Activated CD4-positive, alpha-beta T cell treated with anti-CD3 and anti-CD28 coated beads, Interleukin-2, amount 10 ng/mL, durations not matched to agents 7 days and 5 days (primary cell): ENCODE measurements around the gene VMP1. TPM values are rescaled to one million over a fixed set of nuclear protein-coding genes. Genes with fewer than 3 reads are reported as not detected.
"Not testable (repeated sequence)": the region's sequence is repeated elsewhere in the genome, so short reads cannot be mapped to it uniquely, and the experiment has no call there.

Experiments
- CTCF ChIA-PET: fragments of 350-600 bp; sonication (Branson Sonifier 250); formaldehyde crosslinking; loops from one replicate; lab custom pipeline; 2021; ENCODE audit warnings: antibody characterized with exemption; lab: Charles Lee
- POLR2A ChIA-PET: fragments of 350-600 bp; sonication (Branson Sonifier 250); formaldehyde crosslinking; loops from one replicate; lab custom pipeline; 2021; ENCODE audit warnings: antibody characterized with exemption; lab: Charles Lee
- DNase-seq: peaks from one replicate; pipeline ENCODE4 v3.0.0-alpha.2; 2020
- H3K27ac Mint-ChIP-seq: one replicate; pipeline ENCODE4 v1.8.0; 2021; ENCODE audit warnings: mild to moderate bottlenecking, moderate library complexity, mixed read lengths
- H3K27me3 Mint-ChIP-seq: one replicate; pipeline ENCODE4 v1.8.0; 2021; ENCODE audit warnings: mixed read lengths
- H3K36me3 Mint-ChIP-seq: one replicate; pipeline ENCODE4 v1.8.0; 2021; ENCODE audit warnings: low read depth, mixed read lengths
- H3K4me1 Mint-ChIP-seq: one replicate; pipeline ENCODE4 v1.8.0; 2021; ENCODE audit warnings: mixed read lengths
- H3K4me3 Mint-ChIP-seq: one replicate; pipeline ENCODE4 v1.8.0; 2021; ENCODE audit warnings: mild to moderate bottlenecking, moderate library complexity, mixed read lengths
- H3K9me3 Mint-ChIP-seq: one replicate; pipeline ENCODE4 v1.8.0; 2021; ENCODE audit warnings: mixed read lengths
- total RNA-seq, 2 experiments: library from RNA; stranded (reverse); gene quantifications; one replicate each; pipeline ENCODE4 v1.2.3, GENCODE V29; 2021

VMP1 gene
- total RNA-seq, 2 experiments from 2014 or later = 194 to 213 TPM

DNA sequence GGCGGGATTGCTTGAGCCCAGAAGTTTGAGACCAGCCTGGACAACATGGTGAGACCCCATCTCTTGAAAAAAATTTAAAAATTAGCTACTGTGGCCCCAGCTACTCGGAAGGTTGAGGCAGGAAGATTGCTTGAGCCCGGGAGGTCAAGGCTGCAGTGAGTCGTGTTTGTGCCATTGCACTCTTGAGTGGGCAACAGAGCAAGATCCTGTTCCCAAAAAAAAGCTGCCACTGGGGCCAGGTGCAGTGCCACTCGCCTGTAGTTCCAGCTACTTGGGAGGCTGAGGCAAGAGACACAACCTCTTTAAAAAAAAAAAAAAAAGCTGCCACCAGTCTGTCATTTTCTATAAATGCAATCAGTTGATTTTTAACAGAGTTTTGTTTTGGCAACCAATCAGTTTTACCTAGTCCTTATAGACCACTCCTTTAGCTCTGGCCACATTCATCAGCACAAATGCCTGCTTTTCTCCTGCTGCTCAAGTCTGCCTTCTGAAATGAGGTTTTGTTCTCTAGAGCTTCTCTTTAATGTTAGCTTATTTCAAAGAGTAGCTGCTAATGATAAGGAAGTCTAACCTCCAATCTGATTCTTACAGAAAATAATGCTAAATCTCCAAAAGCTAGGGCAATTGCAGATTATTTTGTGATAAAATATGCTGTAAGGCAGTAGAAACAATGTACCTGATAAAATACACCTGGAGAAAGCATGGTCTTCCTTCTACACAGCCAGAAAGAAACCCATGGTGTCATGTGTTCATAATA is 120.4 kb downstream of the VMP1 start:
- H3K9me3 Mint-ChIP-seq = no peaks in the 10 kb centered on the region
- H3K4me3 Mint-ChIP-seq = peak overlapping the region; percentile 71
- no peaks in the 10 kb centered on the region for H3K27me3 Mint-ChIP-seq
- POLR2A ChIA-PET = interaction anchor here (0.5 to 3.6 kb wide), 8 partner anchors 10 to 281 kb away, joined by 3 to 47 read pairs (median 7); no protein-coding TSS in a partner anchor
- peak overlapping the region; percentile 96 for H3K27ac Mint-ChIP-seq
- peaks cover 18% of the 10 kb centered on the region for H3K36me3 Mint-ChIP-seq
- no peak for DNase-seq
- H3K4me1 Mint-ChIP-seq = peaks cover 74% of the 10 kb centered on the region
- CTCF ChIA-PET = interaction anchor here (0.6 to 2.4 kb wide), 12 partner anchors 10 to 388 kb away, joined by 3 to 9 read pairs (median 4); no protein-coding TSS in a partner anchor

DNA sequence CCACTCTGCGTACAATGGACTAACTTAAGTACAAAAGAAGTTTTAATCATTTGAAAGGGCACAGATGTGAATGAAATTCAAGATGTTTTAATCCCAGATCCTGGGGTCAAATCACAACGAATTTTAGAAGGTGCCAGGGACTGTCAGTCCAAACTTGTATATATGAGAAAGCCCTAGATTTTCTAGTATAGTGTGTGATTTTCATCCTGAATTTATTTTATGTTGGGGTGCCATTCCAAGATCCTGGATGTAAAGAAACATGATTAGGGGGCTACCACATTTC is 121.0 kb downstream of the VMP1 start:
- Mint-ChIP-seq H3K27me3 (no peaks in the 10 kb centered on the region), H3K9me3 (no peaks in the 10 kb centered on the region), H3K27ac (peak overlapping the region; percentile 96), H3K36me3 (peaks cover 21% of the 10 kb centered on the region), H3K4me3 (peak overlapping the region; percentile 71), H3K4me1 (peaks cover 77% of the 10 kb centered on the region)
- CTCF ChIA-PET = interaction anchor here (0.6 to 2.4 kb wide), 10 partner anchors 10 to 388 kb away, joined by 3 to 9 read pairs (median 5); no protein-coding TSS in a partner anchor
- POLR2A ChIA-PET = interaction anchor here (0.5 to 3.6 kb wide), 7 partner anchors 10 to 80 kb away, joined by 3 to 47 read pairs (median 9); no protein-coding TSS in a partner anchor
- DNase-seq = no peak

DNA sequence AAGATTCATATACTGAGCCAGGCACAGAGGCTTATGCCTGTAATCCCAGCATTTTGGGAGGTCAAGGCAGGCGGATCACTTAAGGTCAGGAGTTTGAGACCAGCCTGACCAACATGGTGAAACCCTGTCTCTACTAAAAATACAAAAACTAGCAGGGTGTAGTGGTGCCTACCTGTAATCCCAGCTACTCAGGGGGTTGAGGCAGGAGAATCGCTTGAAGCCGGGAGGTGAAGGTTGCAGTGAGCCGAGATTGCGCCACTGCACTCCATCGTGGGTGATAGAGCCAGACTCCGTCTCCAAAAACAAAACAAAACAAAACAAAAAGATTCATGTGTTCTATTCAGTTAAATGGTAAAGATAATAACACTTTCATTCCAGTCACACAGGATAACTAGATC is 121.4 kb downstream of the VMP1 start:
- POLR2A ChIA-PET = interaction anchor here (0.5 to 5.2 kb wide), 9 partner anchors 9 to 80 kb away, joined by 3 to 47 read pairs (median 5); no protein-coding TSS in a partner anchor

DNA sequence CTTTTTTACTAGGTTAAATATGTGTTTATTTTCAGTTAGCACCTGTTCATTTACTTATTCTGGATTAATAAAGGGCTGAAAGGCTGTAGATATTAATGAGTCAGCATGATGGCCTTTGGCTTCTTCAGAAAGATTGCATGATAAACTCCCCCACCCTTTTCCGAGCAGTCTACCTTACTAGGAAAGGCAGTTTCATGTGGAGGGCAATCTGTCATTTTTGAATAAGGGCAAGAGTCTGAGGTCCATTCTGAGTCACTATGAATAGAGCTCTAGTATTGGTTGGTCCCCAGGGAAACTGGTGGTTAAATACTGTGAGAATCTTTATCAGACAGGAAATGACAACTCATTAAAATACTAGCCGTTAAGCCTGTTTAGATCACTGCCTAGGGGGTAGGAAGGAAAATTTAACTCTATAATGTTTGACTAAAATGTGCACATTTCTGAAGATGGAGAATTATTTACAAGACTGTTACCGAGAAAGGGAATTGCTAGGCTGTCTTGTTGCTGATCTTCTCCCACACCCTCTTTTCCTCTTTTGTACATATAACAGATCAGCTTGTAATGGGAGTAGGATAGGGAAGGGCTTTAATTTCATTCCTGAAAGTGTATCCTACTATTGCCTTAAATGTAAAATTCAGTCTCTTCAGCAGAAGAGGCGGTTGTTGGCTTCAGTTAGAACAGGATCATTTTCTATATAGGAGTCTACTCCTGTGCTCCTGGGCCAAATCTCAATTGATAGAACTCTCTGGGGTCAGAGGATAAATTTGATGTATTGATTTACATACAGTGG is 122.0 kb downstream of the VMP1 start:
- Mint-ChIP-seq H3K9me3 (no peaks in the 10 kb centered on the region), H3K27ac (peak overlapping the region; percentile 96), H3K36me3 (peaks cover 25% of the 10 kb centered on the region), H3K4me1 (peaks cover 83% of the 10 kb centered on the region), H3K27me3 (no peaks in the 10 kb centered on the region), H3K4me3 (peak overlapping the region; percentile 71)
- ChIA-PET CTCF (interaction anchor here (0.9 to 2.4 kb wide), 6 partner anchors 9 to 75 kb away, joined by 3 to 9 read pairs (median 5); no protein-coding TSS in a partner anchor), POLR2A (interaction anchor here (0.9 to 5.2 kb wide), 10 partner anchors 9 to 1497 kb away, joined by 3 to 47 read pairs (median 5); no protein-coding TSS in a partner anchor)
- DNase-seq = peak; percentile 59

More for the DNA sequence above, 121.4 kb downstream of the VMP1 start:
- not testable (repeated sequence) for DNase-seq, H3K27me3 Mint-ChIP-seq, H3K9me3 Mint-ChIP-seq
- Mint-ChIP-seq H3K27ac (peak overlapping the region; percentile 96), H3K4me3 (peak overlapping the region; percentile 71), H3K4me1 (peaks cover 79% of the 10 kb centered on the region), H3K36me3 (peaks cover 22% of the 10 kb centered on the region)
- CTCF ChIA-PET = interaction anchor here (0.9 to 2.4 kb wide), 9 partner anchors 10 to 76 kb away, joined by 3 to 9 read pairs (median 5); no protein-coding TSS in a partner anchor

DNA sequence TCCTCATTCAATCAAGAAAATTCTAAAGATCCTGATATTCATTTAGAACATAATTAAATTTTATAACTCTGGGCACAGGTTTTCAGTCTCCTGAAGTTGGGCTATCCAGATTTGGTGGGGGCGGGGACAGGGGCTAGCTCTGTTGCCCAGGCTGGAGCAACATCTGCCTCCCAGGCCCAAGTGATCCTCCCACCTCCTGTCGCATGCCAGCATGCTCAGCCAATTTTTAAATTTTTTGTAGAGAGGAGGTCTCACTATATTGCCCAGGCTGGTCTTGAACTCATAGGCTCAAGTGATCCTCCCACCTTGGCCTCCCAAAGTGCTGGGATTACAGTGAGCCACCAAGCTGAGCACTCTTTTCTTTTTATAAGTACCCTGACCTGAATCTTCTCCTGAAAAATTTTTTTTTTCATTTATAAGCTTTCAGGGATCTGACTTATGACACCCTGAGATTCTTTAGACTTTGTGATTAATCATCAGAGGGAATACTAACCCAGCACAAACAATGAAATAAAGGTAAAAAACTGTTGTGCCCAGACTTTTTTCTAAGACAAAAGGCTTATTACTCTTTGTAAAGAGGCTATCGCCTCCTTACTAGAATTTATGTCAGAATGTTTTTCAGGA is 122.7 kb downstream of the VMP1 start:
- ChIA-PET POLR2A (interaction anchor here (0.9 to 5.2 kb wide), 7 partner anchors 8 to 1498 kb away, joined by 3 to 47 read pairs (median 8); no protein-coding TSS in a partner anchor), CTCF (interaction anchor here (1.4 to 2.4 kb wide), 5 partner anchors 8 to 76 kb away, joined by 3 to 9 read pairs (median 6); no protein-coding TSS in a partner anchor)
- Mint-ChIP-seq H3K9me3 (no peaks in the 10 kb centered on the region), H3K27ac (peak overlapping the region; percentile 96), H3K27me3 (no peaks in the 10 kb centered on the region), H3K36me3 (peaks cover 25% of the 10 kb centered on the region), H3K4me3 (peak overlapping the region; percentile 71), H3K4me1 (peaks cover 83% of the 10 kb centered on the region)
- no peak for DNase-seq

DNA sequence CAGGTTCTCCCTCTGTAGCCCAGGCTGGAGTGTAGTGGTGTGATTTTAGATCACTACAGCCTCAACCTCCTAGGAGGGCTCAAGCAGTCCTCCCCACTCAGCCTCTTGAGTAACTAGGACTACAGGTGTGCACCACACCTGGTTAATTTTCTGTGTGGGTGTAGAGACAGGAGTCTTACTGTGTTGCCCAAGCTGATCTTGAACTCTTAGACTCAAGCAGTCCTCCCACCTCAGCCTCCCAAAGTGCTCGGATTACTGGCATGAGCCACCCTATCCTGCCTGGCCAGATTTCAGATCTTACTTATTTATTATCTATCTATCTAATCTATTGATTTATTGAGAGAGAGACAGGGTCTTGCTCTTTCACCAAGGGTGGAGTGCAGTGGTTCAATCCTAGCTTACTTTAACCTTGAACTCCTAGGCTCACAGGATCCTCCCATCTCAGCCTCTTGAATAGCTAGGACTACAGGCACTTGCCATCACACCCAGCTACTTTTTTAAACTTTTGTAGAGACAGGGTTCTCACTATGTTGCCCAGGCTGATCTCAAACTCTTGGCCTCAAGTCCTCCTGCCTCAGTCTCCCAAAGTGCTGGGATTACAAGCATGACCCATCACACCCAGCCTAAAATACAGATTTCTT is 123.5 kb downstream of the VMP1 start:
- DNase-seq = no peak
- peaks cover 79% of the 10 kb centered on the region for H3K4me1 Mint-ChIP-seq
- ChIA-PET CTCF (interaction anchor here (0.8 to 2.4 kb wide), 6 partner anchors 8 to 46 kb away, joined by 3 to 7 read pairs (median 4); no protein-coding TSS in a partner anchor), POLR2A (interaction anchor here (0.9 to 5.2 kb wide), 6 partner anchors 7 to 1499 kb away, joined by 3 to 47 read pairs (median 8); no protein-coding TSS in a partner anchor)
- peaks cover 18% of the 10 kb centered on the region for H3K36me3 Mint-ChIP-seq
- H3K9me3 Mint-ChIP-seq = no peaks in the 10 kb centered on the region
- H3K27ac Mint-ChIP-seq = peak overlapping the region; percentile 96
- no peaks in the 10 kb centered on the region for H3K27me3 Mint-ChIP-seq
- no peak overlapping the region for H3K4me3 Mint-ChIP-seq

DNA sequence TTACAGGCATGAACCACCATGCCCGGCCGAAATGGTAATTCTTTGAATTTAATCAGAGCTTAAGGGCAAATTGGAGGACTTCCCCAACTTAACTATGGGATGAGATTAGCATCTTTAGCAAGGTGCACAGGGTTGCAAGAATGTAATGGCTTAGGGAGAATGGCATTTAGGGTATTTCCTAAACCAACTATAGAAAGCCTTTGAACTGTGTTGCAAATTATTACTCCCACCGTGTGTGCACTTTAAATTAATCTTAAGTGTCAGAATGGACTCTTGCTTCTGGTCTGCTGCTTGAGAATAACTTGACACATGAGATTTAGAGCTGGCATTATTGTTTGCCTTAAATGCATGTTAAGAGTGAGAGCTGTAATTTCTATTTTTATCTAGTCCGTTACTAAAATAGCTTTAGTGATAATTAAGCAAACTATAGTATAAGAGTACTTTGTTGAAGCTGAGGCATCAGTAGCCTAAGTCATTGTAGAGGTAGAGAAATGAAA is 125.5 kb downstream of the VMP1 start:
- no peak for DNase-seq
- H3K9me3 Mint-ChIP-seq = no peaks in the 10 kb centered on the region
- H3K27me3 Mint-ChIP-seq = no peaks in the 10 kb centered on the region
- POLR2A ChIA-PET = interaction anchor here (0.6 to 5.2 kb wide), 4 partner anchors 9 to 80 kb away, joined by 3 to 27 read pairs (median 5); no protein-coding TSS in a partner anchor
- no peak overlapping the region for H3K4me3 Mint-ChIP-seq
- peaks cover 71% of the 10 kb centered on the region for H3K4me1 Mint-ChIP-seq
- CTCF ChIA-PET = interaction anchor here (0.8 to 2.3 kb wide), 3 partner anchors 13 to 74 kb away, joined by 3 to 5 read pairs (median 3); no protein-coding TSS in a partner anchor
- H3K36me3 Mint-ChIP-seq = peaks cover 14% of the 10 kb centered on the region
- H3K27ac Mint-ChIP-seq = peak overlapping the region; percentile 73

DNA sequence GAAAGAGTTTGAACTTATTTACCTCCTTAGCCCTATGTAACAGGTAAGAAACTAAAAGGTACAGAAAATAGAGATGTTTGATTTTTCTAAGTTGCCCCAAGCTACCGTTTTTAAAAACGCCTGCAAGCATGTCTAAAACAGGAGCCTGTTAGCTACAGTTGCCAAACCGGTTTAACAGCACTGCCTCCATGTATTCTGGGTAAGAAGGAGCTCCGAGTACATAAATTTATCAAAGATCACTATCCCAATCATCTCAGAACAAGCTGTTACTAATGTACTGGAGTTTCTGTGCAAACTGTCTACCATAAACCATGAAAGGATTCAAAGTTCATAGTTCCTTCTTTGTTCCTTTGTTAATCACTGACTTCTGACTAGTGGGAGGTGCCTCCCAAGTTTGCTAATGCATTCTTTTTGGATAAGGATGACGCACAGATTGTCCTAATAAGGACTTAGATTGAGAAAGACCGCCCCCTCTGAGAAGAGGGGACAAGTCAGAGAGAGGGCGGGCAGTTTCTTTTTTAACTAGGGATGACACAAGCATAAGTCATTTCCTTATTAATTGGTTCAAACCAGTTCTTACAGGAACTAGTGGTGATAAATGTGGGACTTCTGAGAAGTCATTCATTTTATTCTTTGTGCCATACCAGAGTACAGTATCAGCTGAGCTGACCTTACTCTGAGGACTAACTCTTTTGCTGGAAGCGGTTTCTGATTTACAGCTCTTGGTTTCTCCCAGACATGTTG is 130.0 kb downstream of the VMP1 start:
- Mint-ChIP-seq H3K9me3 (no peaks in the 10 kb centered on the region), H3K27me3 (no peaks in the 10 kb centered on the region), H3K4me1 (peaks cover 45% of the 10 kb centered on the region), H3K27ac (peak overlapping the region; percentile 98), H3K36me3 (peaks cover 57% of the 10 kb centered on the region), H3K4me3 (peak overlapping the region; percentile 93)
- CTCF ChIA-PET = interaction anchor here (0.6 to 3.6 kb wide), 10 partner anchors 9 to 1197 kb away, joined by 3 to 24 read pairs (median 6); no protein-coding TSS in a partner anchor
- POLR2A ChIA-PET = interaction anchor here (0.7 to 7.8 kb wide), 12 partner anchors 9 to 1502 kb away, joined by 3 to 120 read pairs (median 6); no protein-coding TSS in a partner anchor
- peak; percentile 91 for DNase-seq

DNA sequence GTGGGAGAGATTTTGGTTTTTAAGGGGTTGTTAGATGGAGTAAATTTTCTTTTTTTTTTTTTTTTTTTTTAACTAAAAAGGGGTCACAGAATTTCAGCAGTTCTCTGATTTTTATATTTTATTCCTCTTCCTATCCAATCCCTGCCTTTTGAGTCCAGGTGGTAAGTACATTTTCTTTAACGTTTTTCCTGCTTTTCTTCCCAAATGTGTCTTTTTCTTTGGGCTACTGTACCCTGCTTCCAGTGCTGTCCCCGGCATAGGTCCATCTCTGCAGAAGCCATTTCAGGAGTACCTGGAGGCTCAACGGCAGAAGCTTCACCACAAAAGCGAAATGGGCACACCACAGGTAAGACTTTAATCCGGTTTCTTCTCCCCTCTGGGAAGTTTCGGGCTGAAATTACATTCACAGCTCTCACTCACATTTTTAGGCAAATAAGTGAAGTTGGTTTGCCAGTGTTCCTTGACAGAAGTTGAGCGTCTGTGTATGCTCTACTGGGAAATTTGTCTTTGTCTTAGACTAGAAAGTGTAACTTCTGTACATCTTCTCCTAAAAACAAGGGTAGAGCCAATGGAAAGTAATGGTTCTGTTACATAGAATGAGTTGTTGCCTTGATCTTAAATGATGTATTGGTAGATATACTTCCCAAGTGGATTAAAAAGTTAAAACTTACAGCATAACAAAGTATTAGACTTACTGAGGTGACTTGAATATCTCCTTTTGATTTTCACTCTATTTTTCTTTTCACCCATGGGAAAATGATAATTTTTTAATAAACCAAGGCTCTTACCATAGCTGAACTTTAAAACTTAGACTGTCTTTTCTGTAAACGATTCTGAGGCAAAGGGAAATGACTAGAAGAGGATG is 130.8 kb downstream of the VMP1 start:
- H3K27ac Mint-ChIP-seq = peak overlapping the region; percentile 98
- peaks cover 61% of the 10 kb centered on the region for H3K36me3 Mint-ChIP-seq
- ChIA-PET CTCF (interaction anchor here (0.6 to 3.6 kb wide), 12 partner anchors 9 to 1198 kb away, joined by 3 to 24 read pairs (median 6); no protein-coding TSS in a partner anchor), POLR2A (interaction anchor here (0.7 to 7.8 kb wide), 12 partner anchors 8 to 1502 kb away, joined by 3 to 120 read pairs (median 6); no protein-coding TSS in a partner anchor)
- H3K27me3 Mint-ChIP-seq = no peaks in the 10 kb centered on the region
- no peaks in the 10 kb centered on the region for H3K9me3 Mint-ChIP-seq
- peaks cover 45% of the 10 kb centered on the region for H3K4me1 Mint-ChIP-seq
- H3K4me3 Mint-ChIP-seq = peak overlapping the region; percentile 93
- peak; percentile 49 for DNase-seq
